GM12878 (cell line): ENCODE measurements around the gene LPIN1. TPM values are rescaled to one million over a fixed set of nuclear protein-coding genes. Genes with fewer than 3 reads are reported as not detected.

Experiments used
- ATAC-seq: fragments of 200-7000 bp; cut with Tn5 transposase; 3 replicates; pipeline ENCODE4 v1.9.1; 2020; ENCODE audit warnings: mild to moderate bottlenecking, moderate library complexity
- BruUV-seq: library from RNA; stranded (reverse); fragments of 400-500 nt; replicated peaks from 2 replicates; lab custom pipeline; 2021; lab: Mats Ljungman, UMichigan
- CTCF ChIA-PET: fragments of 300-600 bp; sonication (Branson Sonifier 250); formaldehyde crosslinking; extraction: SDS; loops from one replicate; lab custom pipeline; 2021; ENCODE audit warnings: inconsistent platforms; lab: Yijun Ruan, JAX
- POLR2A ChIA-PET: fragments of 350-600 bp; formaldehyde crosslinking; extraction: SDS; loops from one replicate; lab custom pipeline; 2021; ENCODE audit warnings: inconsistent platforms; lab: Charles Lee
- RAD21 ChIA-PET: fragments of 300-600 bp; sonication (Branson Sonifier 250); formaldehyde crosslinking; loops from one replicate; lab custom pipeline; 2023; ENCODE audit warnings: antibody characterized with exemption; ENCODE audit not compliant: unreplicated experiment; lab: Charles Lee
- SMC1A ChIA-PET: fragments of 300-600 bp; sonication (Branson Sonifier 250); formaldehyde crosslinking; loops from one replicate; lab custom pipeline; 2023; ENCODE audit not compliant: unreplicated experiment, uncharacterized antibody; lab: Charles Lee
- DNase-seq: peaks from one replicate; pipeline ENCODE4 v3.0.0-alpha.2; 2011; ENCODE audit warnings: low read depth, low spot score
- FAIRE-seq: peaks from 3 replicates; lab custom pipeline; 2011; peaks lifted over from hg19 to GRCh38; lab: Jason Lieb, UNC
- H2AFZ ChIP-seq: 2 replicates; pipeline ENCODE4 v1.6.0; 2011; ENCODE audit warnings: low read depth, low read length, control low read depth; ENCODE audit not compliant: control insufficient read depth
- H3K27ac ChIP-seq: 2 replicates; pipeline ENCODE4 v1.5.1; 2011; ENCODE audit warnings: control low read depth; ENCODE audit not compliant: control insufficient read depth, insufficient read depth
- H3K27me3 ChIP-seq, 2 experiments: replicated peaks in 1 of 2; 2 replicates each; pipeline versions ENCODE4 v1.6.0 to v1.6.1; 2011; ENCODE audit warnings: low read length in 1 of 2; ENCODE audit not compliant: control insufficient read depth in 2 of 2, insufficient read depth in 2 of 2
- H3K36me3 ChIP-seq, 2 experiments: 2 replicates each; pipeline ENCODE4 v1.5.1; 2011; ENCODE audit warnings: low read length in 1 of 2; ENCODE audit not compliant: control insufficient read depth in 2 of 2, insufficient read depth in 2 of 2
- H3K4me1 ChIP-seq: 2 replicates; pipeline ENCODE4 v1.6.1; 2011; ENCODE audit warnings: mild to moderate bottlenecking, low read length, moderate library complexity, mixed read lengths; ENCODE audit not compliant: control insufficient read depth, insufficient read depth
- H3K4me2 ChIP-seq: 2 replicates; pipeline ENCODE4 v1.6.0; 2011; ENCODE audit warnings: control low read depth; ENCODE audit not compliant: control insufficient read depth, insufficient read depth
- H3K4me3 ChIP-seq: fragments of 200-600 bp; sonication (generic); 2 replicates; pipeline ENCODE4 v1.5.1; 2016
- H3K79me2 ChIP-seq: 2 replicates; pipeline ENCODE4 v1.6.0; 2011; ENCODE audit warnings: low read length; ENCODE audit not compliant: control insufficient read depth, insufficient read depth
- H3K9ac ChIP-seq: 2 replicates; pipeline ENCODE4 v1.8.0; 2011; ENCODE audit warnings: low read length, control low read depth, mixed read lengths; ENCODE audit not compliant: control insufficient read depth, insufficient read depth
- H3K9me3 ChIP-seq: replicated peaks from 3 replicates; pipeline ENCODE4 v1.5.1; 2011; ENCODE audit warnings: mild to moderate bottlenecking, low read length; ENCODE audit not compliant: control insufficient read depth, insufficient read depth
- H4K20me1 ChIP-seq: 2 replicates; pipeline ENCODE4 v1.6.0; 2011; ENCODE audit not compliant: control insufficient read depth, insufficient read depth
- FOXK2 ChIP-seq: fragments of 450-650 bp; IDR thresholded peaks from 2 replicates; pipeline ENCODE4 v1.6.1; 2017; ENCODE audit warnings: mild to moderate bottlenecking, moderate library complexity
- JUNB ChIP-seq: IDR thresholded peaks from 2 replicates; pipeline ENCODE4 v1.6.1; 2016; ENCODE audit warnings: antibody characterized with exemption, mild to moderate bottlenecking
- NR2F1 ChIP-seq: fragments of 450-650 bp; conservative IDR thresholded peaks from 2 replicates; pipeline ENCODE4 v1.6.1; 2017; ENCODE audit warnings: mild to moderate bottlenecking
- ZBTB11 ChIP-seq: fragments of 450-650 bp; formaldehyde crosslinking; IDR thresholded peaks from 2 replicates; pipeline ENCODE4 v1.5.0; 2022; ENCODE audit warnings: mild to moderate bottlenecking, missing genetic modification characterization
- WGBS: methylation state at CpG from one replicate; pipeline ENCODE4 v1.1.6; 2016; ENCODE audit warnings: low lambda C conversion rate; ENCODE audit not compliant: insufficient replicate concordance, insufficient coverage; ENCODE audit errors: missing lambda C conversion rate; 5-methylcytosine and 5-hydroxymethylcytosine counted together
- in situ Hi-C: fragments of 300-500 bp; cut with MboI; formaldehyde crosslinking; loops from 9 replicates; pipeline ENCODE4 v1.14.3; 2018; ENCODE audit warnings: mixed read lengths
- intact Hi-C: fragments of 100-400 bp; cut with micrococcal nuclease; formaldehyde crosslinking; loops from one replicate; pipeline ENCODE4 v1.14.2; 2022; ENCODE audit not compliant: unreplicated experiment
- polyA plus RNA-seq, 11 experiments: library from polyadenylated mRNA; depleted of rRNA in 4 of 11; unstranded in 6 of 11; stranded (reverse) in 5 of 11; fragments of >200 nt; fragmentation: Nextera tagmentation in 4 of 11; fragmentation: Illumina TruSeq in 1 of 11; extraction: Ambion mirVana in 4 of 11; extraction: Trizol in 1 of 11; gene quantifications; 1 replicate in 1 of 11; 2 replicates in 10 of 11; pipeline versions ENCODE4 v1.2.1 to v1.2.3, GENCODE V29; 2011 to 2016; ENCODE audit warnings: inconsistent platforms in 2 of 11, missing spikeins in 2 of 11, low read depth in 1 of 11
- total RNA-seq, 4 experiments: library from RNA; depleted of rRNA in 3 of 4; stranded (reverse); fragments of >200 nt in 3 of 4; fragmentation: Illumina TruSeq in 1 of 4; extraction: Trizol in 1 of 4; gene quantifications; 2 replicates each; pipeline versions ENCODE4 v1.2.1 to v1.2.3, GENCODE V29; 2013 to 2021

LPIN1 gene
- total and polyA plus RNA-seq, 10 of the 15 experiments (the other 5 are each of a cell fraction or from before 2014, with no cell fraction given): 18.8 to 82.5 (median 50.3) TPM

DNA sequence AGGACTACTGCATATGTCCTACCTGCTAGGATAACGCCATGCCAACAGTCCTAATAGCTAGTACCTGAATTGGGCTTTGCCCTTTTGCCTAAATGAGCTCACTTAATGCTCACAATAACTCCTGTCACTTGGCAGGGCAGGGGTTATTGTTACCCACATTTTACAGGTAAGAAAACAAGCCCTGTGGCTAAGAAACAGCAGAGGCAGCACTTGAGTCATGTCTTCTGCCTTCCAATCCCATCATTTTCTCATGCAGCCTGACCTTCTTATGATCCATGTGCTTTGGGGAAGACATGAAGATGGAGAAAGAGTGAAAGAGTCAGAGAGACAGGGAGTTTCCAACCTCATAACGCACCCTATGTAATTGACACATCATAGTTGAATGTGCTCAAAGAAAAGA is 33.6 kb upstream of the LPIN1 start:
- Histone ChIP-seq H3K36me3 (no peaks in the 10 kb centered on the region), H3K9me3 (no peaks in the 10 kb centered on the region), H4K20me1 (no peaks in the 10 kb centered on the region), H3K4me2 (no peak overlapping the region), H3K27me3 (peaks cover 2 to 4% of the 10 kb centered on the region in 2 experiments; a peak in 2 of 4 replicates), H3K4me3 (no peak overlapping the region), H3K4me1 (no peaks in the 10 kb centered on the region), H3K79me2 (no peaks in the 10 kb centered on the region), H2AFZ (no peak overlapping the region), H3K9ac (no peak overlapping the region), H3K27ac (no peak overlapping the region)
- no peak for FAIRE-seq
- BruUV-seq: no TSS peak
- in situ Hi-C loops: no loop called here
- ChIA-PET CTCF (interaction anchor here (1.4 kb wide), 1 partner anchor 31 kb away, joined by 4 read pairs; no protein-coding TSS in a partner anchor), SMC1A (interaction anchor here (0.6 kb wide), 1 partner anchor 270 kb away, joined by 4 read pairs; no protein-coding TSS in a partner anchor), POLR2A (interaction anchor here (1.1 kb wide), 1 partner anchor 34 kb away, joined by 3 read pairs; the partner anchor contains the start of gene LPIN1), RAD21 (no interaction called here)
- 13% methylated on average over 2 of the region's 2 CpGs for WGBS
- intact Hi-C loops: no loop called here
- no peak for ATAC-seq
- DNase-seq: no peak
- no peak for TF ChIP-seq JUNB

DNA sequence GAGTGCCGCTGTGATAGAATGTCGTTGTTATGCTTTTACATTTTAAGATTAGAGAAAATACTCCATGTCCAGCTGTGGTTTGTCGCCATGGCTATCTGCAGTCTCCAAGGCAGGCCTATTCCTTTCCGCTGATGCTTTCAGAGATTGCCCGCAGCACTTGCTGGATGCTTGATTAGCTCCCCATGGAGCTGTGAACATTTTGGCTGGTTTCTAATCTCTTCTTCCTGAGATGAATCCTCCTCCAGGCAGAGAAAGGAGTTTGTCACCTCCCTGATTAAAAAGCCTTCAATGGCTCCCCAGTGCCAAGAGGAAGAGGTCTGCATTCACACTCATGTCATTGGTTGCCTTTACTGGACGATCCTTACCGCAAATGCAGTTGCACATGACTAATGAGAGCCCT is 32.6 kb upstream of the LPIN1 start:
- 60% methylated on average over 7 of the region's 7 CpGs for whole genome bisulfite sequencing
- H3K27ac ChIP-seq: no peak overlapping the region
- H3K27me3 ChIP-seq: peaks cover 2 to 8% of the 10 kb centered on the region in 2 experiments; a peak in 2 of 4 replicates
- no TSS peak for BruUV-seq
- SMC1A ChIA-PET: no interaction called here
- RAD21 ChIA-PET: no interaction called here
- in situ Hi-C loops: no loop called here
- H3K4me1 ChIP-seq: no peaks in the 10 kb centered on the region
- H3K4me3 ChIP-seq: no peak overlapping the region
- no peaks in the 10 kb centered on the region for H3K36me3 ChIP-seq
- no peak overlapping the region for H2AFZ ChIP-seq
- H3K9ac ChIP-seq: no peak overlapping the region
- no peaks in the 10 kb centered on the region for H3K9me3 ChIP-seq
- no peak for ATAC-seq
- DNase-seq: no peak
- TF ChIP-seq FOXK2 (no peak), ZBTB11 (no peak), NR2F1 (no peak)
- no peak for FAIRE-seq
- intact Hi-C loops: no loop called here
- no peak overlapping the region for H3K4me2 ChIP-seq
- POLR2A ChIA-PET: no interaction called here
- CTCF ChIA-PET: interaction anchor here (0.7 kb wide), 1 partner anchor 21 kb away, joined by 3 read pairs; no protein-coding TSS in a partner anchor
- H4K20me1 ChIP-seq: no peaks in the 10 kb centered on the region
- no peaks in the 10 kb centered on the region for H3K79me2 ChIP-seq
